Trophoblast cell (in vitro differentiated cells and primary cell): ENCODE data around the gene MSRB1.
"Not testable (repeated sequence)": the region's sequence is repeated elsewhere in the genome, so short reads cannot be mapped to it uniquely, and the experiment has no call there.

Experiments used
- DNase-seq, 2 donors: peaks; one replicate each; pipeline ENCODE4 v3.0.0-alpha.2; 2016
- H2AFZ ChIP-seq: 2 replicates; pipeline ENCODE4 v1.6.1; 2013; ENCODE audit warnings: low read length, moderate library complexity, mild to moderate bottlenecking; ENCODE audit not compliant: insufficient read depth, poor library complexity
- H2AK5ac ChIP-seq: 2 replicates; pipeline ENCODE4 v1.6.1; 2013; ENCODE audit warnings: mild to moderate bottlenecking, low read length
- H2BK120ac ChIP-seq: 2 replicates; pipeline ENCODE4 v1.6.1; 2013; ENCODE audit warnings: low read length, mild to moderate bottlenecking, moderate library complexity; ENCODE audit not compliant: insufficient read depth, poor library complexity
- H2BK12ac ChIP-seq: 2 replicates; pipeline ENCODE4 v1.6.1; 2013; ENCODE audit warnings: mild to moderate bottlenecking, low read length, moderate library complexity
- H2BK5ac ChIP-seq: 2 replicates; pipeline ENCODE4 v1.6.1; 2013; ENCODE audit warnings: low read length, low read depth, moderate library complexity, mild to moderate bottlenecking; ENCODE audit not compliant: poor library complexity
- H3K14ac ChIP-seq: 2 replicates; pipeline ENCODE4 v1.6.1; 2013; ENCODE audit warnings: mild to moderate bottlenecking, low read length
- H3K18ac ChIP-seq: 2 replicates; pipeline ENCODE4 v1.6.1; 2013; ENCODE audit warnings: mild to moderate bottlenecking, low read length
- H3K23ac ChIP-seq: 2 replicates; pipeline ENCODE4 v1.6.1; 2013; ENCODE audit warnings: low read length
- H3K27ac ChIP-seq: 2 replicates; pipeline ENCODE4 v1.5.1; 2013; ENCODE audit warnings: low read depth, mild to moderate bottlenecking, inconsistent platforms, low read length, moderate library complexity
- H3K27me3 ChIP-seq: 2 replicates; pipeline ENCODE4 v1.6.1; 2013; ENCODE audit warnings: inconsistent platforms, mild to moderate bottlenecking, low read length, moderate library complexity; ENCODE audit not compliant: insufficient read depth
- H3K36me3 ChIP-seq, 2 experiments: 1 replicate in 1 of 2; 2 replicates in 1 of 2; pipeline ENCODE4 v1.6.1; 2013; ENCODE audit warnings: low read length in 2 of 2, mild to moderate bottlenecking in 2 of 2, moderate library complexity in 1 of 2; ENCODE audit not compliant: insufficient read depth in 2 of 2, control insufficient read depth in 1 of 2
- H3K4ac ChIP-seq: 2 replicates; pipeline ENCODE4 v1.6.1; 2013; ENCODE audit warnings: low read depth, mild to moderate bottlenecking, low read length, moderate library complexity
- H3K4me1 ChIP-seq, 2 experiments: 1 replicate in 1 of 2; 2 replicates in 1 of 2; pipeline ENCODE4 v1.6.1; 2013; ENCODE audit warnings: low read length in 2 of 2, mild to moderate bottlenecking in 2 of 2, moderate library complexity in 1 of 2; ENCODE audit not compliant: insufficient read depth in 2 of 2, control insufficient read depth in 1 of 2
- H3K4me2 ChIP-seq: 2 replicates; pipeline ENCODE4 v1.6.1; 2013; ENCODE audit warnings: inconsistent platforms, mild to moderate bottlenecking, low read length, moderate library complexity
- H3K4me3 ChIP-seq: 2 replicates; pipeline ENCODE4 v1.5.1; 2013; ENCODE audit warnings: mild to moderate bottlenecking, low read depth, low read length, inconsistent platforms
- H3K79me1 ChIP-seq: one replicate; pipeline ENCODE4 v1.6.1; 2013; ENCODE audit warnings: low read length
- H3K79me2 ChIP-seq: 2 replicates; pipeline ENCODE4 v1.6.1; 2013; ENCODE audit warnings: low read length, mild to moderate bottlenecking; ENCODE audit not compliant: control insufficient read depth, insufficient read depth, poor library complexity
- H3K9ac ChIP-seq: 2 replicates; pipeline ENCODE4 v1.6.1; 2013; ENCODE audit warnings: mild to moderate bottlenecking, low read length
- H3K9me3 ChIP-seq: 2 replicates; pipeline ENCODE4 v1.6.1; 2013; ENCODE audit warnings: low read depth, mild to moderate bottlenecking, control low read depth, inconsistent platforms, low read length; ENCODE audit not compliant: insufficient read depth
- H4K12ac ChIP-seq: 2 replicates; pipeline ENCODE4 v1.6.1; 2013; ENCODE audit warnings: low read depth, mild to moderate bottlenecking, low read length, moderate library complexity
- H4K8ac ChIP-seq: 2 replicates; pipeline ENCODE4 v1.6.1; 2013; ENCODE audit warnings: low read depth, mild to moderate bottlenecking, low read length, moderate library complexity
- H4K91ac ChIP-seq: one replicate; pipeline ENCODE4 v1.6.1; 2013; ENCODE audit warnings: low read depth, mild to moderate bottlenecking, low read length, moderate library complexity
- WGBS: extraction: QIAGEN DNeasy Blood & Tissue Kit; methylation state at CpG from one replicate; pipeline ENCODE4 v1.1.7; 2013; ENCODE audit warnings: missing lambda C conversion rate; ENCODE audit not compliant: insufficient read length, insufficient coverage; ENCODE audit errors: extremely low coverage; 5-methylcytosine and 5-hydroxymethylcytosine counted together

MSRB1 gene

GRCh38 chr16:1962161-1963153 lies 19.5 kb upstream of the MSRB1 start:
- H3K4me1 ChIP-seq, result peaks cover 6 to 15% of the 10 kb centered on the region in 2 experiments
- H3K14ac ChIP-seq, H2BK5ac ChIP-seq, DNase-seq, H3K27me3 ChIP-seq, H4K12ac ChIP-seq, H2AFZ ChIP-seq, H2BK120ac ChIP-seq, H3K4ac ChIP-seq, H3K9me3 ChIP-seq, H4K8ac ChIP-seq, H3K23ac ChIP-seq, H2BK12ac ChIP-seq, H3K27ac ChIP-seq, H4K91ac ChIP-seq, H2AK5ac ChIP-seq, H3K18ac ChIP-seq: not testable (repeated sequence)
- H3K79me1 ChIP-seq, result peaks cover 16% of the 10 kb centered on the region
- peaks cover 25% of the 10 kb centered on the region for H3K79me2 ChIP-seq
- H3K9ac ChIP-seq, result peak overlapping the region; percentile 79
- H3K36me3 ChIP-seq, result peaks cover 23 to 28% of the 10 kb centered on the region in 2 experiments
- H3K4me3 ChIP-seq, result peak overlapping the region; percentile 25
- peak overlapping the region; percentile 57 for H3K4me2 ChIP-seq
- WGBS, result no CpG with 5 or more reads among the region's 37 CpGs

- H3K79me1 ChIP-seq, result peaks cover 16% of the 10 kb centered on the region
- no peaks in the 10 kb centered on the region for H3K9me3 ChIP-seq
- WGBS, result no CpG with 5 or more reads among the region's 6 CpGs
These were observed 18.7 kb upstream of the MSRB1 start for GRCh38 chr16:1961651-1962067.

GRCh38 chr16:1960665-1961630 lies 17.9 kb upstream of the MSRB1 start:
- no peak overlapping the region for H3K4ac ChIP-seq
- H3K79me2 ChIP-seq, result peaks cover 25% of the 10 kb centered on the region
- H3K27me3 ChIP-seq, result no peaks in the 10 kb centered on the region
- no peaks in the 10 kb centered on the region for H3K9me3 ChIP-seq
- H3K4me2 ChIP-seq, result peak overlapping the region; percentile 95
- no peak overlapping the region for H3K9ac ChIP-seq
- H2BK120ac ChIP-seq, result no peak overlapping the region
- no peak overlapping the region for H4K91ac ChIP-seq
- no peak overlapping the region for H4K12ac ChIP-seq
- peaks cover 5 to 15% of the 10 kb centered on the region in 2 experiments for H3K4me1 ChIP-seq
- no peak overlapping the region for H3K14ac ChIP-seq
- H3K27ac ChIP-seq, result no peak overlapping the region
- peaks cover 23 to 28% of the 10 kb centered on the region in 2 experiments for H3K36me3 ChIP-seq
- H4K8ac ChIP-seq, result no peak overlapping the region
- no peak overlapping the region for H2BK5ac ChIP-seq
- DNase-seq, result peak; percentile 40 to 56
- H3K79me1 ChIP-seq, result peaks cover 16% of the 10 kb centered on the region
- H2AFZ ChIP-seq, result no peak overlapping the region
- no peak overlapping the region for H2BK12ac ChIP-seq
- no peak overlapping the region for H3K23ac ChIP-seq
- H2AK5ac ChIP-seq, result no peak overlapping the region
- no peak overlapping the region for H3K4me3 ChIP-seq
- no CpG with 5 or more reads among the region's 20 CpGs for WGBS
- no peak overlapping the region for H3K18ac ChIP-seq

More at GRCh38 chr16:1961651-1962067, 18.7 kb upstream of the MSRB1 start:
- Histone ChIP-seq H3K4me2 (no peak overlapping the region), H3K36me3 (peaks cover 23 to 28% of the 10 kb centered on the region in 2 experiments), H3K23ac (no peak overlapping the region), H4K8ac (no peak overlapping the region), H3K4ac (no peak overlapping the region), H3K79me2 (peaks cover 25% of the 10 kb centered on the region), H3K18ac (no peak overlapping the region), H3K27me3 (no peaks in the 10 kb centered on the region), H2BK5ac (no peak overlapping the region), H2BK120ac (no peak overlapping the region), H3K14ac (no peak overlapping the region), H4K12ac (no peak overlapping the region), H2BK12ac (no peak overlapping the region), H4K91ac (no peak overlapping the region), H3K27ac (no peak overlapping the region), H3K4me3 (no peak overlapping the region), H2AK5ac (no peak overlapping the region), H3K4me1 (peaks cover 6 to 15% of the 10 kb centered on the region in 2 experiments), H3K9ac (no peak overlapping the region), H2AFZ (no peak overlapping the region)
- no peak for DNase-seq
